Esophagus squamous epithelium (tissue), 5 donors: ENCODE measurements around the gene SORCS1. TPM values are rescaled to one million over a fixed set of nuclear protein-coding genes. Genes with fewer than 3 reads are reported as not detected.
"Not testable (repeated sequence)": the region's sequence is repeated elsewhere in the genome, so short reads cannot be mapped to it uniquely, and the experiment has no call there.

Experiments used
- DNase-seq: peaks from one replicate; lab custom pipeline; 2025; lab: John Stamatoyannopoulos, UW
- H3K27ac ChIP-seq, 4 donors: fragments of 200-600 bp; sonication (generic); one replicate each; pipeline ENCODE4 v1.5.1; 2016 to 2019; ENCODE audit warnings: mild to moderate bottlenecking in 1 of 4
- H3K27me3 ChIP-seq, 4 donors: fragments of 200-600 bp; sonication (generic); 1 replicate in 3 of 4; 2 replicates in 1 of 4; pipeline versions ENCODE4 v1.5.1 to v1.6.0; 2017 to 2021; ENCODE audit warnings: antibody characterized with exemption in 1 of 4
- H3K36me3 ChIP-seq, 3 donors: fragments of 200-600 bp; sonication (generic); one replicate each; pipeline ENCODE4 v1.5.1; 2016 to 2019
- H3K4me1 ChIP-seq, 3 donors: fragments of 200-600 bp; sonication (generic); one replicate each; pipeline ENCODE4 v1.5.1; 2017 to 2019
- H3K4me3 ChIP-seq, 4 donors: fragments of 200-600 bp; sonication (generic); 1 replicate in 3 of 4; 2 replicates in 1 of 4; pipeline ENCODE4 v1.5.1; 2016 to 2019; ENCODE audit warnings: mild to moderate bottlenecking in 2 of 4, moderate library complexity in 1 of 4
- H3K9me3 ChIP-seq, 3 donors: fragments of 200-600 bp; sonication (generic); one replicate each; pipeline ENCODE4 v1.5.1; 2016 to 2019
- CTCF ChIP-seq, 6 experiments: fragments of 450-650 bp in 4 of 6; fragments of 200-600 bp in 2 of 6; sonication (generic) in 2 of 6; IDR thresholded peaks; one replicate each; pipeline ENCODE4 v1.5.1; 2016 to 2019; ENCODE audit warnings: antibody characterized with exemption in 6 of 6, mild to moderate bottlenecking in 4 of 6, moderate library complexity in 4 of 6
- POLR2A ChIP-seq, 4 donors: fragments of 450-650 bp; IDR thresholded peaks; one replicate each; pipeline ENCODE4 v1.6.1; 2017; ENCODE audit warnings: antibody characterized with exemption in 4 of 4, mild to moderate bottlenecking in 4 of 4, moderate library complexity in 3 of 4
- WGBS, 2 donors: methylation state at CpG; one replicate each; pipeline ENCODE4 v1.1.5; 2018; 5-methylcytosine and 5-hydroxymethylcytosine counted together
- intact Hi-C: fragments of 100-400 bp; cut with DNase I; formaldehyde crosslinking; loops from one replicate; pipeline ENCODE4 v1.15.0; 2022
- total RNA-seq, 4 donors: library from RNA; depleted of rRNA; stranded (reverse); fragments of >200 nt; gene quantifications; one replicate each; pipeline ENCODE4 v1.1.0, GENCODE V29; 2016
- donor health status: DM: yes; HTN: yes; CAD: no.

SORCS1 gene
- total RNA-seq, 4 donors from 2014 or later: 0.88 to 4.8 (median 1.4) TPM; not detected in 1

- intact Hi-C loops: no loop called here
- H3K27ac ChIP-seq: no peak overlapping the region
- TF ChIP-seq CTCF (IDR thresholded peaks at IDR 0.05): no peak
- no peak for TF ChIP-seq POLR2A (IDR thresholded peaks at IDR 0.05)
- H3K4me3 ChIP-seq: no peak overlapping the region
- no peaks in the 10 kb centered on the region for H3K27me3 ChIP-seq
- no peaks in the 10 kb centered on the region for H3K9me3 ChIP-seq
- no peaks in the 10 kb centered on the region for H3K36me3 ChIP-seq
- 34 to 42% methylated on average over 5 of the region's 5 CpGs for WGBS, 2 donors
- H3K4me1 ChIP-seq: no peaks in the 10 kb centered on the region
- no peak for DNase-seq
These were observed 233.2 kb downstream of the SORCS1 start for GRCh38 chr10:106931159-106931852.

- Histone ChIP-seq H3K4me3 (no peak overlapping the region), H3K9me3 (no peaks in the 10 kb centered on the region), H3K27me3 (no peaks in the 10 kb centered on the region), H3K4me1 (no peaks in the 10 kb centered on the region), H3K36me3 (no peaks in the 10 kb centered on the region), H3K27ac (no peak overlapping the region)
- DNase-seq: no peak
- TF ChIP-seq CTCF (IDR thresholded peaks at IDR 0.05) (no peak), POLR2A (IDR thresholded peaks at IDR 0.05) (no peak)
- 29 to 47% methylated on average over 1 of the region's 1 CpG for WGBS, 2 donors
- intact Hi-C loops: no loop called here
These were observed 233.8 kb downstream of the SORCS1 start for GRCh38 chr10:106930751-106931150.

- no peak for DNase-seq
- no peaks in the 10 kb centered on the region for H3K36me3 ChIP-seq
- intact Hi-C loops: no loop called here
- H3K4me1 ChIP-seq: no peaks in the 10 kb centered on the region
- H3K9me3 ChIP-seq: no peaks in the 10 kb centered on the region
- WGBS, 2 donors: 51 to 75% methylated on average over 6 of the region's 6 CpGs
- no peak overlapping the region for H3K27ac ChIP-seq
- H3K4me3 ChIP-seq: no peak overlapping the region
- no peak for TF ChIP-seq POLR2A (IDR thresholded peaks at IDR 0.05)
- no peak for TF ChIP-seq CTCF (IDR thresholded peaks at IDR 0.05)
- H3K27me3 ChIP-seq: no peaks in the 10 kb centered on the region
These were observed 235.1 kb downstream of the SORCS1 start for GRCh38 chr10:106929291-106929895.

GRCh38 chr10:106928151-106928550 lies 236.4 kb downstream of the SORCS1 start:
- H3K4me3 ChIP-seq, H3K4me1 ChIP-seq, H3K27ac ChIP-seq, H3K36me3 ChIP-seq, H3K27me3 ChIP-seq, H3K9me3 ChIP-seq, intact Hi-C loops, DNase-seq: not testable (repeated sequence)
- no CpG with 5 or more reads among the region's 33 CpGs for WGBS, 2 donors

GRCh38 chr10:106925191-106925590 lies 239.3 kb downstream of the SORCS1 start:
- TF ChIP-seq POLR2A (IDR thresholded peaks at IDR 0.05): no peak
- no peak for TF ChIP-seq CTCF (IDR thresholded peaks at IDR 0.05)
- DNase-seq: no peak
- Histone ChIP-seq H3K4me1 (no peaks in the 10 kb centered on the region), H3K36me3 (no peaks in the 10 kb centered on the region), H3K27me3 (no peaks in the 10 kb centered on the region), H3K9me3 (no peaks in the 10 kb centered on the region), H3K27ac (no peak overlapping the region), H3K4me3 (no peak overlapping the region)
- intact Hi-C loops: no loop called here
